ENCODE results near the gene UNC5B. TPM values are rescaled to one million over a fixed set of nuclear protein-coding genes. Genes with fewer than 3 reads are reported as not detected.
A peak's percentile ranks its signal among the peaks of the same experiment; 100 is the strongest.

UNC5B gene
- total and polyA plus RNA-seq, 8 donors = 14.4 to 31.2 (median 21.4) TPM

GRCh38 chr10:71234970-71235685, 22.8 kb downstream of the UNC5B start:
- Histone ChIP-seq H3K36me3 (no peaks in the 10 kb centered on the region), H3K4me1 (peaks cover 37 to 55% of the 10 kb centered on the region in 2 donors), H3K4me3 (no peak overlapping the region), H3K27ac (peak overlapping the region; percentile 61 to 75), H3K9me3 (no peaks in the 10 kb centered on the region), H3K27me3 (no peaks in the 10 kb centered on the region)
- intact Hi-C loops (cut with DNase I) = no loop called here
- no peak for TF ChIP-seq CTCF (IDR thresholded peaks at IDR 0.05)
- peak in 3 of 4 donors; percentile 72 to 80 (median 79) for DNase-seq
- ATAC-seq = peak; percentile 74

- H3K4me1 ChIP-seq = peaks cover 44 to 62% of the 10 kb centered on the region in 2 donors
These were observed 23.4 kb downstream of the UNC5B start for GRCh38 chr10:71235808-71236207.

GRCh38 chr10:71236286-71236685, 23.9 kb downstream of the UNC5B start:
- no peak overlapping the region for H3K4me3 ChIP-seq
- H3K27me3 ChIP-seq = no peaks in the 10 kb centered on the region
- no peaks in the 10 kb centered on the region for H3K36me3 ChIP-seq
- no peak for TF ChIP-seq CTCF (IDR thresholded peaks at IDR 0.05)
- no peaks in the 10 kb centered on the region for H3K9me3 ChIP-seq
- no peak for ATAC-seq
- H3K27ac ChIP-seq = no peak overlapping the region
- no peak for DNase-seq
- intact Hi-C loops (cut with DNase I) = no loop called here
- peaks cover 46 to 65% of the 10 kb centered on the region in 2 donors for H3K4me1 ChIP-seq

More at GRCh38 chr10:71235808-71236207, 23.4 kb downstream of the UNC5B start:
- Histone ChIP-seq H3K27ac (peak overlapping the region; percentile 61 to 75), H3K4me3 (no peak overlapping the region), H3K27me3 (no peaks in the 10 kb centered on the region), H3K9me3 (no peaks in the 10 kb centered on the region), H3K36me3 (no peaks in the 10 kb centered on the region)
- DNase-seq (no peak), ATAC-seq (no peak)
- TF ChIP-seq CTCF (IDR thresholded peaks at IDR 0.05) = no peak
- intact Hi-C loops (cut with DNase I) = no loop called here

GRCh38 chr10:71236822-71237682, 24.7 kb downstream of the UNC5B start:
- H3K27me3 ChIP-seq = no peaks in the 10 kb centered on the region
- H3K27ac ChIP-seq = no peak overlapping the region
- DNase-seq (no peak), ATAC-seq (no peak)
- no peaks in the 10 kb centered on the region for H3K9me3 ChIP-seq
- H3K4me3 ChIP-seq = no peak overlapping the region
- H3K4me1 ChIP-seq = peaks cover 50 to 63% of the 10 kb centered on the region in 2 donors
- intact Hi-C loops (cut with DNase I) = no loop called here
- no peaks in the 10 kb centered on the region for H3K36me3 ChIP-seq
- no peak for TF ChIP-seq CTCF (IDR thresholded peaks at IDR 0.05)
